Osteocyte (in vitro differentiated cells): ENCODE data around the gene FTO. TPM values are rescaled to one million over a fixed set of nuclear protein-coding genes. Genes with fewer than 3 reads are reported as not detected.

Experiments used
- DNase-seq: peaks from one replicate; pipeline ENCODE4 v3.0.0; 2021; ENCODE audit warnings: mixed read lengths; ENCODE audit not compliant: unreplicated experiment; ENCODE audit errors: extremely low spot score
- H3K27ac Mint-ChIP-seq: one replicate; pipeline ENCODE4 v1.8.0; 2021; ENCODE audit warnings: mild to moderate bottlenecking, mixed read lengths; ENCODE audit not compliant: unreplicated experiment
- H3K27me3 Mint-ChIP-seq: one replicate; pipeline ENCODE4 v1.8.0; 2021; ENCODE audit warnings: mixed read lengths; ENCODE audit not compliant: unreplicated experiment
- H3K36me3 Mint-ChIP-seq: one replicate; pipeline ENCODE4 v1.8.0; 2021; ENCODE audit warnings: mixed read lengths; ENCODE audit not compliant: unreplicated experiment
- H3K4me1 Mint-ChIP-seq: one replicate; pipeline ENCODE4 v1.8.0; 2021; ENCODE audit warnings: mixed read lengths; ENCODE audit not compliant: unreplicated experiment
- H3K4me3 Mint-ChIP-seq: one replicate; pipeline ENCODE4 v1.8.0; 2021; ENCODE audit warnings: mild to moderate bottlenecking, moderate library complexity, mixed read lengths; ENCODE audit not compliant: unreplicated experiment
- H3K9me3 Mint-ChIP-seq: one replicate; pipeline ENCODE4 v1.8.0; 2021; ENCODE audit warnings: mixed read lengths; ENCODE audit not compliant: unreplicated experiment
- total RNA-seq: library from RNA; stranded (reverse); gene quantifications from 2 replicates; pipeline ENCODE4 v1.2.1, GENCODE V29; 2021
- TF ChIP-seq, protein P1 (sequence below): fragments of 200-600 bp; sonication (generic); IDR thresholded peaks from 2 replicates; pipeline ENCODE4 v1.5.0; 2021; ENCODE audit warnings: antibody characterized with exemption, mild to moderate bottlenecking, moderate library complexity

The FTO gene
- total RNA-seq, 1 donor from 2014 or later, result 108 TPM

DNA sequence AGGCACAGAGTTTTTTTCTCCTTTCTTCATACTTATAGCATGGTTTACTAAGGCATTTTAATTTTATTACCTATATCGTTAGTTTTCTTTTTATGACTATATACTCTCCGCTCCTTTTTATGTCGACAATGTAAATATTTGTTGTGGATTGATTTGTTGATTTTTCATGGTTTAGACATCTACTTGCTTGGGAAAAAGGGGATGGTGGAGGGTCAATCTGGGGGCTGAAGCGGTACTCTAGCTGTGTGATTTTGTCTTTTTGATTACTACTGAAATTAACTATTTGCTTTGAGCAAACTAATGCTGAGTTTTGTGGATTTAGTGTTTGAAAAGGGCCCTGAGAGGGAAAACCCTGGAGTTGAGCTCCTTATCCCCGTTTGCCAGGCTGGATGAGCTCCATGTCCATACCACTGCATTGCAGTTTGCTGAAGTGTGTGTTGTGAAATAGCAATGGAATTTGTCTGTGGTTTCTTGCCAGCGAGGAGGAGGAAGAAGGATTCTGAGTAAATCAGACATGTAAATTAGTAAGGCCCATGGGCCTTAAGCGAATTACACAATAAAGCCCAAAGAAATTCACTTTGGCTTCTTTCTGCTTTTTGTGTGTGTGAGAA, 72.0 kb downstream of the FTO start:
- Mint-ChIP-seq H3K36me3 (no peaks in the 10 kb centered on the region), H3K27me3 (no peaks in the 10 kb centered on the region), H3K27ac (peak overlapping the region; percentile 91), H3K4me3 (peak overlapping the region; percentile 5), H3K9me3 (no peaks in the 10 kb centered on the region), H3K4me1 (peaks cover 23% of the 10 kb centered on the region)
- DNase-seq, result no peak
- TF ChIP-seq, protein P1, sequence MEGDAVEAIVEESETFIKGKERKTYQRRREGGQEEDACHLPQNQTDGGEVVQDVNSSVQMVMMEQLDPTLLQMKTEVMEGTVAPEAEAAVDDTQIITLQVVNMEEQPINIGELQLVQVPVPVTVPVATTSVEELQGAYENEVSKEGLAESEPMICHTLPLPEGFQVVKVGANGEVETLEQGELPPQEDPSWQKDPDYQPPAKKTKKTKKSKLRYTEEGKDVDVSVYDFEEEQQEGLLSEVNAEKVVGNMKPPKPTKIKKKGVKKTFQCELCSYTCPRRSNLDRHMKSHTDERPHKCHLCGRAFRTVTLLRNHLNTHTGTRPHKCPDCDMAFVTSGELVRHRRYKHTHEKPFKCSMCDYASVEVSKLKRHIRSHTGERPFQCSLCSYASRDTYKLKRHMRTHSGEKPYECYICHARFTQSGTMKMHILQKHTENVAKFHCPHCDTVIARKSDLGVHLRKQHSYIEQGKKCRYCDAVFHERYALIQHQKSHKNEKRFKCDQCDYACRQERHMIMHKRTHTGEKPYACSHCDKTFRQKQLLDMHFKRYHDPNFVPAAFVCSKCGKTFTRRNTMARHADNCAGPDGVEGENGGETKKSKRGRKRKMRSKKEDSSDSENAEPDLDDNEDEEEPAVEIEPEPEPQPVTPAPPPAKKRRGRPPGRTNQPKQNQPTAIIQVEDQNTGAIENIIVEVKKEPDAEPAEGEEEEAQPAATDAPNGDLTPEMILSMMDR, result no peak

DNA sequence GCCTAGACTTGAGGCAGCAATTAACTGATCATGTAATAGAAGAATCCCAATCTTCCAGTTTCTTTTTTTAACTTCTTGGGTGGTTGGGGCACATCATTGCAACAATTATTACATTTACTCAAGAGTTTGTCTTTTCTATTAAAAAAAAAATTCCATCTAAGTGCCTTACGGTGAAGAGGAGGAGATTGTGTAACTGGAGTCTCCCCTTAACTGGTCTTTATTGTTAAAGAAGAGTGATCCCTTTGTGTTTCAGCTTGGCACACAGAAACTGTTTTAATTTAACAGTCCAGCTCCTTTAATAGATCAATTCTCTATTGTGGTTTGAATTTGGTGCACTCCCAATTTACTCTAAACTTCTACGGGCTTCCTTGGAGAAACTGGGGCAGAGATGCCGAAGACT, 75.2 kb downstream of the FTO start:
- Mint-ChIP-seq H3K4me1 (peaks cover 46% of the 10 kb centered on the region), H3K4me3 (no peak overlapping the region)

DNA sequence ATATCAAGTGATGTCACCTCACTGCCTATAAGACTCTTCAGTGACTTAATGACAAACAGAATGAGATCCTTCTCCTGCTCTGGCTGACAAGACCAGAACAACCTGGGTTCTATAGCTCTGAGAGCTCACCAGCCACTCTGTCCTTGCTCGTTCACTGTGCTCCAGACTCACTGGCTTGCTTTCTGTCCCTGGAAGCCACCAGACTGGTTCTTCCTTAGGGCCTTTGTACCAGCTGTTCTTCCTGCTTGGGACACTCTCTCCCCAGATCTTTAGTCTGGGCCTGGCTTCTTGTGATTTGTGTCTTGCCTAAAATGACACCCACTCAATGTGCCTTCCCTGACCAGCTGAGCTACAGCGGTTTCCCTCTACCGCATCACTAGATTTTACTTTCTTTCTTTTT, 76.1 kb downstream of the FTO start:
- Mint-ChIP-seq H3K4me1 (peaks cover 53% of the 10 kb centered on the region), H3K27ac (no peak overlapping the region)
- no peak for DNase-seq

More for the DNA sequence above, 75.2 kb downstream of the FTO start:
- Mint-ChIP-seq H3K27ac (no peak overlapping the region), H3K9me3 (no peaks in the 10 kb centered on the region), H3K27me3 (no peaks in the 10 kb centered on the region), H3K36me3 (no peaks in the 10 kb centered on the region)
- TF ChIP-seq, protein P1, result no peak
- no peak for DNase-seq

DNA sequence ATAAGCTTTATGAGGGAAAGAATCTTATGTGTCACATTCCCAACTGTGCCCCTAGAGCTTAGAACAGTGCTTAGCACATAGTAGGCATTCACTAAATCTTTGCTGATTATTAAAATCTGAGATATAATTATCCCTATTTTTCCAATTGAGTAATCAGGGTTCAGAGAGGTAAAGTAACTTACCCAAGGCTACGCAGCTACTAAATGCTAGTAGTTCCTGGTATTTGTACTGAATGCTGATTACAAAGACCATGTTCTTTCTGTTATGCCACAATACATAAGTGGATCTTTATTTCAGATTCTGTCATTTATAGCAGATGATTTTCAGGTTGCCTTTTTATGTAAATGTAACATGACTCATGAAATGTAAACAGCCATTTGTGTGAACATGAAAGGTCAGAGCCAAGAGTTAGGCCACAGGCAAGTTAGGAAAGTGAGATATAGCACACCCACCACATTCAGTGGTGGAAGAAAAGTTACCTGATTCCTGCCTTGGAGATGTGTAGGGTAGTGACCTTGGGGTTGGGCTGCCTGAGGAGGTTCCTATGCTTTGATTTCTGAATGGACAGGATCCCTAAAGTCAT, 77.2 kb downstream of the FTO start:
- Mint-ChIP-seq H3K4me1 (peaks cover 61% of the 10 kb centered on the region), H3K4me3 (no peak overlapping the region), H3K36me3 (no peaks in the 10 kb centered on the region), H3K27me3 (no peaks in the 10 kb centered on the region), H3K27ac (no peak overlapping the region), H3K9me3 (no peaks in the 10 kb centered on the region)
- TF ChIP-seq, protein P1, result no peak
- DNase-seq, result no peak

More for the DNA sequence above, 76.1 kb downstream of the FTO start:
- no peaks in the 10 kb centered on the region for H3K27me3 Mint-ChIP-seq
- TF ChIP-seq, protein P1, result no peak
- H3K36me3 Mint-ChIP-seq, result no peaks in the 10 kb centered on the region
- no peak overlapping the region for H3K4me3 Mint-ChIP-seq
- no peaks in the 10 kb centered on the region for H3K9me3 Mint-ChIP-seq

DNA sequence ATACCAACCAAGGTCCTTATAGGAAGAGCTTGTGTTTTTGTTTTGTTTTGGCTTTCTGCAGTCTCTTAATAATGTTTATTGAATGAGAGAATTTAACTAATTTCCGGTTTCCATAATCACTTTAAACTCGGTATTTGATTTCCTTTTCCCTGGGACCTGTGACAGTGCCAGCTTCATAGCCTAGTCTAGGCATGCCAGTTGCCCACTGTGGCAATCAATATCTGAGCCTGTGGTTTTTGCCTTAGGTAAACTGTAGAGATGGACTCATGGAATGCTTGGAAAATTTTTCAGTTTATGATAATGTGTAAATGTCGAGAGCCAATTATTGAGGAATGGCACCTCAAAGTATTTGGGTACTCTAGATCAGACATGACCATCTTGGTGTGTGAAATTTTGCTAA, 78.2 kb downstream of the FTO start:
- Mint-ChIP-seq H3K9me3 (no peaks in the 10 kb centered on the region), H3K4me1 (peaks cover 63% of the 10 kb centered on the region), H3K27ac (no peak overlapping the region), H3K27me3 (no peaks in the 10 kb centered on the region), H3K36me3 (no peaks in the 10 kb centered on the region), H3K4me3 (no peak overlapping the region)
- TF ChIP-seq, protein P1, result no peak
- no peak for DNase-seq
